Hepatocyte (in vitro differentiated cells): ENCODE measurements around the gene VMP1. TPM values are rescaled to one million over a fixed set of nuclear protein-coding genes. Genes with fewer than 3 reads are reported as not detected.

Experiments used
- DNase-seq: peaks from one replicate; pipeline ENCODE4 v3.0.0-alpha.2; 2016; ENCODE audit warnings: low spot score
- H2AFZ ChIP-seq: fragments of 200-600 bp; sonication (generic); 2 replicates; pipeline ENCODE4 v1.6.0; 2016; ENCODE audit warnings: antibody characterized with exemption, mild to moderate bottlenecking
- H3K27ac ChIP-seq: fragments of 200-600 bp; sonication (generic); 2 replicates; pipeline ENCODE4 v1.5.1; 2016; ENCODE audit warnings: mild to moderate bottlenecking
- H3K27me3 ChIP-seq: fragments of 200-600 bp; sonication (generic); 2 replicates; pipeline ENCODE4 v1.6.1; 2016
- H3K36me3 ChIP-seq: fragments of 200-600 bp; sonication (generic); replicated peaks from 2 replicates; pipeline ENCODE4 v1.5.1; 2016; ENCODE audit warnings: low read depth; ENCODE audit not compliant: insufficient read depth
- H3K4me1 ChIP-seq: fragments of 200-600 bp; sonication (generic); 2 replicates; pipeline ENCODE4 v1.5.1; 2016; ENCODE audit warnings: mild to moderate bottlenecking, moderate library complexity; ENCODE audit not compliant: insufficient read depth
- H3K4me2 ChIP-seq: fragments of 200-600 bp; sonication (generic); 2 replicates; pipeline ENCODE4 v1.6.0; 2016
- H3K4me3 ChIP-seq: fragments of 200-600 bp; sonication (generic); 2 replicates; pipeline ENCODE4 v1.5.1; 2016; ENCODE audit warnings: mild to moderate bottlenecking
- H3K79me2 ChIP-seq: fragments of 200-600 bp; sonication (generic); 2 replicates; pipeline ENCODE4 v1.6.0; 2017; ENCODE audit warnings: mild to moderate bottlenecking
- H3K9me2 ChIP-seq: fragments of 200-600 bp; sonication (generic); replicated peaks from 2 replicates; pipeline ENCODE4 v1.6.0; 2017; ENCODE audit warnings: mild to moderate bottlenecking; ENCODE audit not compliant: insufficient read depth
- H3K9me3 ChIP-seq: fragments of 200-600 bp; sonication (generic); 2 replicates; pipeline ENCODE4 v1.5.1; 2016; ENCODE audit warnings: low read depth, mild to moderate bottlenecking
- H4K20me1 ChIP-seq: fragments of 200-600 bp; sonication (generic); 2 replicates; pipeline ENCODE4 v1.6.0; 2016; ENCODE audit warnings: mild to moderate bottlenecking; ENCODE audit not compliant: insufficient read depth, poor library complexity, severe bottlenecking
- EZH2 ChIP-seq: fragments of 200-600 bp; sonication (generic); IDR thresholded peaks from 2 replicates; pipeline ENCODE4 v1.6.1; 2016; ENCODE audit warnings: antibody characterized with exemption, mild to moderate bottlenecking, borderline replicate concordance
- EZH2phosphoT487 ChIP-seq: fragments of 200-600 bp; sonication (generic); IDR thresholded peaks from one replicate; pipeline ENCODE4 v1.6.1; 2018; ENCODE audit warnings: antibody characterized with exemption, mild to moderate bottlenecking, low read depth, moderate library complexity; ENCODE audit not compliant: unreplicated experiment, severe bottlenecking
- WGBS: methylation state at CpG from one replicate; pipeline ENCODE4 v1.1.6; 2016; ENCODE audit warnings: low lambda C conversion rate; ENCODE audit errors: missing lambda C conversion rate; 5-methylcytosine and 5-hydroxymethylcytosine counted together
- polyA plus RNA-seq: library from polyadenylated mRNA; unstranded; fragments of >200 nt; fragmentation: Nextera tagmentation; extraction: Ambion mirVana; gene quantifications from 2 replicates; pipeline ENCODE4 v1.2.1, GENCODE V29; 2016
- total RNA-seq: library from RNA; depleted of rRNA; stranded (reverse); fragments of >200 nt; gene quantifications from 2 replicates; pipeline ENCODE4 v1.2.3, GENCODE V29; 2014
- TF ChIP-seq, protein P1 (sequence below): fragments of 200-600 bp; sonication (generic); IDR thresholded peaks from 2 replicates; pipeline ENCODE4 v1.5.1; 2016; ENCODE audit warnings: antibody characterized with exemption, mild to moderate bottlenecking; ENCODE audit not compliant: poor library complexity

The VMP1 gene
- total and polyA plus RNA-seq, 2 experiments from 2014 or later = 139 to 479 TPM

DNA sequence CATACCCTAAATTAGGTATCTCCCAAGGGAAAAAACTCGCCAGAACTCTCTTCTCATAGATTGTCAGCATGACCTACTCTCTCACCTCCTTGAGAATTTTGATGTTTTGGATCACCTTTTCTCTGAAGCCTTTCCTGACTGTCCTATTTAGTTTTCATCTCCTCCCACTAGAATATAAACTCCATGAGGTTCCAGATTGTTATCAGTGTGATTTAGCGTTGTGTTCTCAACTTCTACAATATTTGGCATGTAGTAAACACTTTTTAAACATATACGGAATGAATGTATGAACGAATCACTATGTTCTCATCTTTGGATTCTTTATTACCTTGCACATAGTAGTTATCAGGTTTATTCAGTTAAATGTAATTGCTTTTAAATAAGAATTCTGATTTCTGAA lies 88.7 kb downstream of the VMP1 start:
- 90% methylated on average over 4 of the region's 4 CpGs for WGBS
- H3K79me2 ChIP-seq = no peaks in the 10 kb centered on the region

DNA sequence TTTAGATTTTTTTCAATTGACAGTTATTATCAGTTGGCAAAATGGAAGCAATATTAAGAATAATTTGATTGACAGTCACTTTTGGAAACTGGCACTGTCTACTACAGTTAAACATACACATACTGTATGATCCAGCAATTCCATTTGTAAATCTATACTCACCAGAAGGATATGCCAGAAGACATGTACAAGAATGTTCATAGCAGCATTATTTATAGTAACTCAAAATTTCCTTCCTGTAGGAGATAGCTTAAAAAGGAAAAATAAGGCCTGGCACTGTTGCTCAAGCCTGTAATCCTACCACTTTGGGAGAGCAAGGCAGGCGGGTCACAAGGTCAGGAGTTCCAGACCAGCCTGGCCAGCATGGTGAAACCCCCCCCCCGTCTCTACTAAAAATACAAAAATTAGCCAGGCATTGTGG lies 89.3 kb downstream of the VMP1 start:
- Histone ChIP-seq H4K20me1 (no peaks in the 10 kb centered on the region), H3K9me3 (no peaks in the 10 kb centered on the region), H3K27me3 (no peaks in the 10 kb centered on the region), H2AFZ (no peak overlapping the region), H3K4me3 (no peak overlapping the region), H3K9me2 (no peaks in the 10 kb centered on the region), H3K36me3 (no peaks in the 10 kb centered on the region), H3K79me2 (no peaks in the 10 kb centered on the region), H3K27ac (no peak overlapping the region), H3K4me2 (no peak overlapping the region), H3K4me1 (no peaks in the 10 kb centered on the region)
- WGBS = 86% methylated on average over 2 of the region's 2 CpGs
- TF ChIP-seq, protein P1, sequence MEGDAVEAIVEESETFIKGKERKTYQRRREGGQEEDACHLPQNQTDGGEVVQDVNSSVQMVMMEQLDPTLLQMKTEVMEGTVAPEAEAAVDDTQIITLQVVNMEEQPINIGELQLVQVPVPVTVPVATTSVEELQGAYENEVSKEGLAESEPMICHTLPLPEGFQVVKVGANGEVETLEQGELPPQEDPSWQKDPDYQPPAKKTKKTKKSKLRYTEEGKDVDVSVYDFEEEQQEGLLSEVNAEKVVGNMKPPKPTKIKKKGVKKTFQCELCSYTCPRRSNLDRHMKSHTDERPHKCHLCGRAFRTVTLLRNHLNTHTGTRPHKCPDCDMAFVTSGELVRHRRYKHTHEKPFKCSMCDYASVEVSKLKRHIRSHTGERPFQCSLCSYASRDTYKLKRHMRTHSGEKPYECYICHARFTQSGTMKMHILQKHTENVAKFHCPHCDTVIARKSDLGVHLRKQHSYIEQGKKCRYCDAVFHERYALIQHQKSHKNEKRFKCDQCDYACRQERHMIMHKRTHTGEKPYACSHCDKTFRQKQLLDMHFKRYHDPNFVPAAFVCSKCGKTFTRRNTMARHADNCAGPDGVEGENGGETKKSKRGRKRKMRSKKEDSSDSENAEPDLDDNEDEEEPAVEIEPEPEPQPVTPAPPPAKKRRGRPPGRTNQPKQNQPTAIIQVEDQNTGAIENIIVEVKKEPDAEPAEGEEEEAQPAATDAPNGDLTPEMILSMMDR = no peak
- TF ChIP-seq EZH2phosphoT487 (no peak), EZH2 (no peak)
- DNase-seq = no peak

More for the DNA sequence above, 88.7 kb downstream of the VMP1 start:
- H3K36me3 ChIP-seq = no peaks in the 10 kb centered on the region
- H3K4me1 ChIP-seq = no peaks in the 10 kb centered on the region
- no peak overlapping the region for H3K4me3 ChIP-seq
- no peak for DNase-seq
- H3K9me2 ChIP-seq = no peaks in the 10 kb centered on the region
- H4K20me1 ChIP-seq = no peaks in the 10 kb centered on the region
- TF ChIP-seq EZH2phosphoT487 (no peak), EZH2 (no peak)
- TF ChIP-seq, protein P1 = no peak
- no peak overlapping the region for H3K4me2 ChIP-seq
- no peaks in the 10 kb centered on the region for H3K27me3 ChIP-seq
- no peak overlapping the region for H2AFZ ChIP-seq
- H3K9me3 ChIP-seq = no peaks in the 10 kb centered on the region
- H3K27ac ChIP-seq = no peak overlapping the region

DNA sequence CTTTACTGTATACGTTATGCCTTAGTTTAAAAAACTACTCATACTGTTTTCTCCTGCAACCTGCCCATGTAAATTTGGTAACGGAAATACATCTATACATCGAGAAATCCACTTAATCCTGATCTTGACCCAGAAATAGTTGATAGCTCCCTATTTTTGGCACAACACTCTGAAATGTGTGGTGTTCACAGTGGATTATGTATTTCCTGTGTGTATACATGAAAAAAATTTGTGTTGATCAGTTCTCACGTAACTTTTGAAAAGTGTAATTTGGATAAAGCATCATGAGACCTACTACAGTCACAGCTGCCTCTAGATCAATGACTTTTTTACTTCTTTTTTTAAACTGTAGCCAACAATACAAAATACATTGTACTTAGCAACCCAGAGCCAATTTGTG lies 90.7 kb downstream of the VMP1 start:
- no peak for TF ChIP-seq EZH2phosphoT487
- no peak for TF ChIP-seq EZH2
- TF ChIP-seq, protein P1 = no peak
- no peak for DNase-seq
- H4K20me1 ChIP-seq = no peaks in the 10 kb centered on the region
- no peak overlapping the region for H2AFZ ChIP-seq
- no peak overlapping the region for H3K4me2 ChIP-seq
- no peaks in the 10 kb centered on the region for H3K36me3 ChIP-seq
- no peaks in the 10 kb centered on the region for H3K9me2 ChIP-seq
- no peaks in the 10 kb centered on the region for H3K4me1 ChIP-seq
- WGBS = 88% methylated on average over 4 of the region's 4 CpGs
- no peaks in the 10 kb centered on the region for H3K79me2 ChIP-seq
- no peaks in the 10 kb centered on the region for H3K27me3 ChIP-seq
- H3K9me3 ChIP-seq = no peaks in the 10 kb centered on the region
- H3K27ac ChIP-seq = no peak overlapping the region
- no peak overlapping the region for H3K4me3 ChIP-seq

DNA sequence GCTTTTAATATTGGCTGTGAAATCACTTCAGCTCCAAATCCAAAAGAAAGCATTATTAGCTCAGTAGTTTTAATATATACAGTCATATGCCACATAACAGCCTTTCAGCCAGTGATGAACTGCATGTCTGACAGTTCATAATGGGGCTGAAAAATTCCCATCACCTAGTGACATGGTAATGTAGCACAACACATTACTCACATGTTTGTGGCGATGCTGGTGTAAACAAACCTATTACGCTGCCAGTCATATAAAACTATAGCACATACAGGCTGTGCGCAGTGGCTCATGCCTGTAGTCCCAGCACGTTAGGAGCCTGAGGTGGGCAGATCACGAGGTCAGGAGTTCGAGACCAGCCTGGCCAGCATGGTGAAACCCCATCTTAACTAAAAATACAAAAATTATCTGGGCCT lies 93.1 kb downstream of the VMP1 start:
- Histone ChIP-seq H3K36me3 (no peaks in the 10 kb centered on the region), H4K20me1 (no peaks in the 10 kb centered on the region), H3K4me1 (no peaks in the 10 kb centered on the region), H3K4me3 (no peak overlapping the region), H3K9me2 (no peaks in the 10 kb centered on the region), H2AFZ (no peak overlapping the region), H3K9me3 (no peaks in the 10 kb centered on the region), H3K4me2 (no peak overlapping the region), H3K79me2 (peaks cover 2% of the 10 kb centered on the region), H3K27ac (no peak overlapping the region), H3K27me3 (no peaks in the 10 kb centered on the region)
- DNase-seq = no peak
- no peak for TF ChIP-seq EZH2phosphoT487
- TF ChIP-seq, protein P1 = no peak
- TF ChIP-seq EZH2 = no peak
- 90% methylated on average over 6 of the region's 6 CpGs for WGBS
